Gastrocnemius medialis (tissue), 4 donors: ENCODE results near the gene SEMA4A.

Experiments used
- CTCF ChIP-seq, 5 experiments: fragments of 450-650 bp in 3 of 5; fragments of 200-600 bp in 2 of 5; sonication (generic) in 2 of 5; IDR thresholded peaks in 4 of 5; conservative IDR thresholded peaks in 1 of 5; 1 replicate in 4 of 5; 2 replicates in 1 of 5; pipeline ENCODE4 v1.5.1; 2016 to 2019; ENCODE audit warnings: antibody characterized with exemption in 5 of 5, mild to moderate bottlenecking in 3 of 5, moderate library complexity in 3 of 5
- POLR2A ChIP-seq, 2 donors: fragments of 450-650 bp; IDR thresholded peaks; one replicate each; pipeline ENCODE4 v1.6.1; 2017; ENCODE audit warnings: antibody characterized with exemption in 2 of 2, mild to moderate bottlenecking in 2 of 2, moderate library complexity in 2 of 2

- TF ChIP-seq CTCF (IDR thresholded peaks at IDR 0.05 in 4 of 5, conservative IDR thresholded peaks at IDR 0.05 in 1 of 5) (no peak), POLR2A (IDR thresholded peaks at IDR 0.05) (peak; percentile 98)
Observed at GRCh38 chr1:156114101-156114918, 39.1 kb upstream of the SEMA4A start, which contains the start of gene LMNA.
